Neural cell (in vitro differentiated cells): Measurements from ENCODE around the gene EDDM13. TPM values are rescaled to one million over a fixed set of nuclear protein-coding genes. Genes with fewer than 3 reads are reported as not detected.

Experiments used
- H2AFZ ChIP-seq: fragments of 200-600, 300-800 bp; sonication (generic), shearing (Covaris generic); 2 replicates; pipeline ENCODE4 v1.6.0; 2014; ENCODE audit warnings: low read depth, mild to moderate bottlenecking, antibody characterized with exemption, low read length, moderate library complexity
- H3F3A ChIP-seq: fragments of 200-600 bp; shearing (Covaris generic); 2 replicates; pipeline ENCODE4 v1.6.1; 2016; ENCODE audit warnings: mild to moderate bottlenecking, moderate library complexity, mixed read lengths, antibody characterized with exemption, low read length; ENCODE audit not compliant: insufficient read depth, poor library complexity, severe bottlenecking
- H3K27ac ChIP-seq: fragments of 200-600, 300-800 bp; sonication (generic), shearing (Covaris generic); 2 replicates; pipeline ENCODE4 v1.5.1; 2014; ENCODE audit warnings: mild to moderate bottlenecking, low read length, moderate library complexity
- H3K27me3 ChIP-seq: fragments of 300-800, 200-600 bp; sonication (generic), shearing (Covaris generic); 2 replicates; pipeline ENCODE4 v1.6.0; 2014; ENCODE audit warnings: mild to moderate bottlenecking, low read depth, low read length, moderate library complexity; ENCODE audit not compliant: insufficient read depth
- H3K36me3 ChIP-seq: fragments of 300-800, 200-600 bp; sonication (generic), shearing (Covaris generic); 2 replicates; pipeline ENCODE4 v1.5.1; 2014; ENCODE audit warnings: mild to moderate bottlenecking, antibody characterized with exemption, low read length, moderate library complexity; ENCODE audit not compliant: insufficient read depth
- H3K4me2 ChIP-seq: fragments of 300-800, 200-600 bp; sonication (generic), shearing (Covaris generic); 2 replicates; pipeline ENCODE4 v1.6.0; 2014; ENCODE audit warnings: mild to moderate bottlenecking, low read length
- H3K4me3 ChIP-seq: fragments of 300-800, 200-600 bp; sonication (generic), shearing (Covaris generic); 2 replicates; pipeline ENCODE4 v1.5.1; 2014; ENCODE audit warnings: mild to moderate bottlenecking, low read length, moderate library complexity
- H3K79me2 ChIP-seq: fragments of 200-600 bp; shearing (Covaris generic); replicated peaks from 2 replicates; pipeline ENCODE4 v1.6.0; 2014; ENCODE audit warnings: mild to moderate bottlenecking, low read length, moderate library complexity; ENCODE audit not compliant: insufficient read depth
- H3K9ac ChIP-seq: fragments of 300-800, 200-600 bp; sonication (generic), shearing (Covaris generic); 2 replicates; pipeline ENCODE4 v1.6.1; 2016; ENCODE audit warnings: mild to moderate bottlenecking, low read length, mixed read lengths
- H3K9me2 ChIP-seq: fragments of 200-600 bp; shearing (Covaris generic); 2 replicates; pipeline ENCODE4 v1.6.1; 2016; ENCODE audit warnings: mild to moderate bottlenecking, low read length, mixed read lengths; ENCODE audit not compliant: insufficient read depth
- H3K9me3 ChIP-seq: fragments of 200-600, 300-800 bp; sonication (generic), shearing (Covaris generic); 2 replicates; pipeline ENCODE4 v1.6.1; 2016; ENCODE audit warnings: mild to moderate bottlenecking, mixed run types, low read length, moderate library complexity, mixed read lengths
- H4K20me1 ChIP-seq: fragments of 200-600 bp; shearing (Covaris generic); 2 replicates; pipeline ENCODE4 v1.6.1; 2016; ENCODE audit warnings: mild to moderate bottlenecking, mixed run types; ENCODE audit not compliant: insufficient read depth
- CTCF ChIP-seq: fragments of 450-650 bp; IDR thresholded peaks from 2 replicates; pipeline ENCODE4 v1.5.1; 2014; ENCODE audit warnings: antibody characterized with exemption, mild to moderate bottlenecking, moderate library complexity; ENCODE audit not compliant: poor library complexity, severe bottlenecking
- EP300 ChIP-seq: fragments of 450-650 bp; conservative IDR thresholded peaks from 2 replicates; pipeline ENCODE4 v1.6.1; 2014; ENCODE audit warnings: antibody characterized with exemption, mild to moderate bottlenecking, moderate library complexity; ENCODE audit not compliant: poor library complexity, severe bottlenecking
- EZH2 ChIP-seq: fragments of 200-600, 300-800 bp; shearing (Covaris generic), sonication (generic); IDR thresholded peaks from 2 replicates; pipeline ENCODE4 v1.6.1; 2014; ENCODE audit warnings: antibody characterized with exemption, low read length, borderline replicate concordance, mild to moderate bottlenecking; ENCODE audit not compliant: insufficient read depth, poor library complexity, severe bottlenecking
- MXI1 ChIP-seq: fragments of 450-650 bp; conservative IDR thresholded peaks from 2 replicates; pipeline ENCODE4 v1.6.1; 2014; ENCODE audit warnings: antibody characterized with exemption, mild to moderate bottlenecking; ENCODE audit not compliant: poor library complexity, severe bottlenecking
- POLR2AphosphoS5 ChIP-seq: IDR thresholded peaks from 2 replicates; pipeline ENCODE4 v1.6.1; 2012
- RAD21 ChIP-seq: fragments of 450-650 bp; conservative IDR thresholded peaks from 2 replicates; pipeline ENCODE4 v1.6.1; 2014; ENCODE audit warnings: antibody characterized with exemption, mild to moderate bottlenecking, moderate library complexity
- REST ChIP-seq: IDR thresholded peaks from 2 replicates; pipeline ENCODE4 v1.6.1; 2012; ENCODE audit warnings: borderline replicate concordance
- SMC3 ChIP-seq: fragments of 450-650 bp; conservative IDR thresholded peaks from 2 replicates; pipeline ENCODE4 v1.6.1; 2014; ENCODE audit warnings: antibody characterized with exemption, mild to moderate bottlenecking, moderate library complexity; ENCODE audit not compliant: poor library complexity
- TAF1 ChIP-seq: IDR thresholded peaks from 2 replicates; pipeline ENCODE4 v1.6.1; 2012; ENCODE audit warnings: low read depth
- polyA plus RNA-seq: library from polyadenylated mRNA; depleted of rRNA; stranded (reverse); fragments of >200 nt; gene quantifications from 2 replicates; pipeline ENCODE4 v1.2.3, GENCODE V29; 2014
- small RNA-seq, 3 experiments: library from RNA; depleted of rRNA; stranded (forward); fragments of <200 nt; gene quantifications; one replicate each; pipeline ENCODE3, GENCODE V24; 2012

The EDDM13 gene
- polyA plus RNA-seq, 1 donor from 2014 or later: not detected

GRCh38 chr19:56355517-56355916, 83.0 kb downstream of the EDDM13 start:
- Histone ChIP-seq H3F3A (no peaks in the 10 kb centered on the region), H3K9me3 (no peaks in the 10 kb centered on the region), H3K4me3 (no peak overlapping the region), H3K9me2 (no peaks in the 10 kb centered on the region), H3K4me2 (no peak overlapping the region), H2AFZ (no peak overlapping the region), H3K79me2 (no peaks in the 10 kb centered on the region), H3K9ac (no peak overlapping the region), H4K20me1 (no peaks in the 10 kb centered on the region), H3K36me3 (no peaks in the 10 kb centered on the region), H3K27ac (no peak overlapping the region), H3K27me3 (no peaks in the 10 kb centered on the region)
- TF ChIP-seq RAD21 (no peak), SMC3 (no peak), MXI1 (no peak)

GRCh38 chr19:56356944-56357343, 84.4 kb downstream of the EDDM13 start:
- no peaks in the 10 kb centered on the region for H3K27me3 ChIP-seq
- H4K20me1 ChIP-seq: no peaks in the 10 kb centered on the region
- no peak overlapping the region for H3K4me2 ChIP-seq
- H3K9ac ChIP-seq: no peak overlapping the region
- H3K27ac ChIP-seq: no peak overlapping the region
- no peaks in the 10 kb centered on the region for H3K9me2 ChIP-seq
- H3K4me3 ChIP-seq: no peak overlapping the region
- TF ChIP-seq CTCF (no peak), REST (no peak), EP300 (no peak), POLR2AphosphoS5 (no peak), RAD21 (no peak), TAF1 (no peak), EZH2 (no peak), MXI1 (no peak), SMC3 (no peak)
- no peak overlapping the region for H2AFZ ChIP-seq
- H3K36me3 ChIP-seq: no peaks in the 10 kb centered on the region
- H3K9me3 ChIP-seq: peaks cover 5% of the 10 kb centered on the region
- no peaks in the 10 kb centered on the region for H3F3A ChIP-seq
- H3K79me2 ChIP-seq: no peaks in the 10 kb centered on the region

Small RNA genes within 50 kb of the gene (small RNA-seq; reads per million reads assigned to genes)
- gene RF00019: 0 to 1.2 (median 0) reads per million in 3 experiments

Other genes with a start within 250 kb of the EDDM13 start
- 11.4 and 17.8 TPM in 2 replicates for gene ZNF787, start 151.5 kb upstream of the EDDM13 start, polyA plus RNA-seq
- gene ZNF444, start 131.5 kb upstream of the EDDM13 start, polyA plus RNA-seq: 45.6 and 54.2 TPM in 2 replicates
- not detected in 2 replicates for gene GALP, start 96.7 kb upstream of the EDDM13 start, polyA plus RNA-seq
- 0.24 TPM in 1 of 2 replicates, not detected in the other for gene ZSCAN5B, start 75.0 kb upstream of the EDDM13 start, polyA plus RNA-seq
- not detected in 2 replicates for gene ZSCAN5C, start 70.5 kb upstream of the EDDM13 start, polyA plus RNA-seq
- 9.2 and 11.8 TPM in 2 replicates for gene ZSCAN5A, start 42.1 kb downstream of the EDDM13 start, polyA plus RNA-seq
- 7.5 and 14.6 TPM in 2 replicates for gene ZNF582, start 120.8 kb downstream of the EDDM13 start, polyA plus RNA-seq
- gene ZNF583, start 131.6 kb downstream of the EDDM13 start, polyA plus RNA-seq: 31.5 and 39.5 TPM in 2 replicates
- gene ZNF667, start 204.6 kb downstream of the EDDM13 start, polyA plus RNA-seq: 17.4 and 19.6 TPM in 2 replicates
- 30.0 and 31.1 TPM in 2 replicates for gene ZNF471, start 235.1 kb downstream of the EDDM13 start, polyA plus RNA-seq